Loucy (cell line): ENCODE results near the gene ETS1.

ENCODE experiments used
- H2AFZ ChIP-seq: fragments of 200-600 bp; sonication (generic); 2 replicates; pipeline ENCODE4 v1.6.0; 2016; ENCODE audit warnings: antibody characterized with exemption, mild to moderate bottlenecking, low read length, moderate library complexity
- H3F3A ChIP-seq: fragments of 200-600 bp; 2 replicates; pipeline ENCODE4 v1.6.0; 2016; ENCODE audit warnings: antibody characterized with exemption, low read depth, mild to moderate bottlenecking
- H3K27me3 ChIP-seq: fragments of 200-600 bp; sonication (generic); 2 replicates; pipeline ENCODE4 v1.6.1; 2014; ENCODE audit warnings: low read length, mild to moderate bottlenecking; ENCODE audit not compliant: insufficient read depth, poor library complexity, severe bottlenecking
- H3K36me3 ChIP-seq: fragments of 200-600 bp; sonication (generic); 2 replicates; pipeline ENCODE4 v1.6.1; 2016; ENCODE audit warnings: low read length; ENCODE audit not compliant: insufficient read depth
- H3K4me1 ChIP-seq: fragments of 200-600 bp; sonication (generic); 2 replicates; pipeline ENCODE4 v1.5.1; 2014; ENCODE audit warnings: low read length, mild to moderate bottlenecking; ENCODE audit not compliant: insufficient read depth, poor library complexity, severe bottlenecking
- H3K4me2 ChIP-seq: fragments of 200-600 bp; sonication (generic); 2 replicates; pipeline ENCODE4 v1.6.0; 2014; ENCODE audit warnings: antibody characterized with exemption, low read length, low read depth, mild to moderate bottlenecking; ENCODE audit not compliant: poor library complexity, severe bottlenecking
- H3K4me3 ChIP-seq: fragments of 200-600 bp; sonication (generic); 2 replicates; pipeline ENCODE4 v1.5.1; 2014; ENCODE audit warnings: low read length, mild to moderate bottlenecking, mixed read lengths; ENCODE audit not compliant: poor library complexity, severe bottlenecking
- H3K79me2 ChIP-seq: fragments of 200-600 bp; sonication (generic); 2 replicates; pipeline ENCODE4 v1.6.1; 2014; ENCODE audit warnings: low read length; ENCODE audit not compliant: insufficient read depth
- H3K9ac ChIP-seq: fragments of 200-600 bp; sonication (generic); 2 replicates; pipeline ENCODE4 v1.6.0; 2014; ENCODE audit warnings: mild to moderate bottlenecking, low read depth, low read length, moderate library complexity; ENCODE audit not compliant: poor library complexity, severe bottlenecking
- H3K9me2 ChIP-seq: fragments of 200-600 bp; sonication (generic); replicated peaks from 2 replicates; pipeline ENCODE4 v1.6.1; 2016; ENCODE audit warnings: low read depth, low read length, mixed read lengths
- H3K9me3 ChIP-seq: fragments of 200-600 bp; sonication (generic); 2 replicates; pipeline ENCODE4 v1.6.1; 2014; ENCODE audit warnings: mild to moderate bottlenecking, antibody characterized with exemption, low read length, low read depth; ENCODE audit not compliant: insufficient read depth
- H4K20me1 ChIP-seq: fragments of 200-600 bp; sonication (generic); 2 replicates; pipeline ENCODE4 v1.6.0; 2014; ENCODE audit warnings: antibody characterized with exemption, low read length, mild to moderate bottlenecking; ENCODE audit not compliant: insufficient read depth, poor library complexity, severe bottlenecking
- CTCF ChIP-seq: fragments of 200-600 bp; sonication (generic); conservative IDR thresholded peaks from 2 replicates; pipeline ENCODE4 v1.5.1; 2014; ENCODE audit warnings: mild to moderate bottlenecking, antibody characterized with exemption, low read length
- EZH2phosphoT487 ChIP-seq: fragments of 200-600 bp; IDR thresholded peaks from 2 replicates; pipeline ENCODE4 v1.6.1; 2018; ENCODE audit warnings: antibody characterized with exemption, mild to moderate bottlenecking, moderate library complexity, borderline replicate concordance

Gene ETS1

GRCh38 chr11:128589998-128590397 is 2.6 kb upstream of the ETS1 start:
- no peaks in the 10 kb centered on the region for H3K9me3 ChIP-seq
- no peaks in the 10 kb centered on the region for H4K20me1 ChIP-seq
- no peak overlapping the region for H3K9ac ChIP-seq
- no peak overlapping the region for H3K4me3 ChIP-seq
- no peaks in the 10 kb centered on the region for H3K4me1 ChIP-seq
- no peak overlapping the region for H3K4me2 ChIP-seq
- no peaks in the 10 kb centered on the region; the same call in 1 of the 2 replicates for H3F3A ChIP-seq
- no peaks in the 10 kb centered on the region for H3K36me3 ChIP-seq
- H3K9me2 ChIP-seq: no peaks in the 10 kb centered on the region
- H2AFZ ChIP-seq: no peak overlapping the region
- TF ChIP-seq EZH2phosphoT487 (no peak), CTCF (no peak)
- no peaks in the 10 kb centered on the region for H3K27me3 ChIP-seq
- no peaks in the 10 kb centered on the region for H3K79me2 ChIP-seq

- no peaks in the 10 kb centered on the region; the same call in 1 of the 2 replicates for H3F3A ChIP-seq
Observed at GRCh38 chr11:128588093-128588492, 735 bp upstream of the ETS1 start.

GRCh38 chr11:128586689-128587088 is 669 bp downstream of the ETS1 start:
- Histone ChIP-seq H3F3A (no peaks in the 10 kb centered on the region; the same call in 1 of the 2 replicates), H3K9me3 (no peaks in the 10 kb centered on the region), H3K4me1 (peaks cover 4% of the 10 kb centered on the region), H3K9me2 (no peaks in the 10 kb centered on the region), H3K79me2 (no peaks in the 10 kb centered on the region), H3K36me3 (no peaks in the 10 kb centered on the region), H3K4me2 (no peak overlapping the region), H3K27me3 (no peaks in the 10 kb centered on the region), H3K4me3 (no peak overlapping the region), H4K20me1 (no peaks in the 10 kb centered on the region), H2AFZ (no peak overlapping the region), H3K9ac (no peak overlapping the region)
- TF ChIP-seq CTCF: no peak
- TF ChIP-seq EZH2phosphoT487: no peak

More at GRCh38 chr11:128588093-128588492, 735 bp upstream of the ETS1 start:
- TF ChIP-seq EZH2phosphoT487 (no peak), CTCF (no peak)
- H3K27me3 ChIP-seq: no peaks in the 10 kb centered on the region
- H3K9me2 ChIP-seq: no peaks in the 10 kb centered on the region
- H4K20me1 ChIP-seq: no peaks in the 10 kb centered on the region
- H3K36me3 ChIP-seq: no peaks in the 10 kb centered on the region
- H3K79me2 ChIP-seq: no peaks in the 10 kb centered on the region
- H2AFZ ChIP-seq: no peak overlapping the region
- no peaks in the 10 kb centered on the region for H3K4me1 ChIP-seq
- no peak overlapping the region for H3K9ac ChIP-seq
- H3K4me3 ChIP-seq: no peak overlapping the region
- no peaks in the 10 kb centered on the region for H3K9me3 ChIP-seq
- no peak overlapping the region for H3K4me2 ChIP-seq
